Caco-2 (cell line): Measurements from ENCODE around the gene POLE4. TPM values are rescaled to one million over a fixed set of nuclear protein-coding genes. Genes with fewer than 3 reads are reported as not detected.

Experiments
- BruUV-seq: library from RNA; stranded (reverse); fragments of 400-500 nt; replicated peaks from 2 replicates; lab custom pipeline; 2021; lab: Mats Ljungman, UMichigan
- CTCF ChIA-PET: fragments of 300-600 bp; sonication (Branson Sonifier 250); formaldehyde crosslinking; loops from one replicate; lab custom pipeline; 2022; ENCODE audit warnings: antibody characterized with exemption; lab: Charles Lee
- POLR2A ChIA-PET: fragments of 300-600 bp; sonication (Branson Sonifier 250); formaldehyde crosslinking; loops from one replicate; lab custom pipeline; 2022; ENCODE audit warnings: antibody characterized with exemption; lab: Charles Lee
- DNase-seq, 2 experiments: peaks; one replicate each; pipeline versions ENCODE4 v3.0.0 to v3.0.0-alpha.2; 2020 to 2022
- H3K27me3 ChIP-seq: replicated peaks from 2 replicates; pipeline ENCODE4 v1.6.0; 2011; ENCODE audit warnings: low read length; ENCODE audit not compliant: control insufficient read depth, insufficient read depth
- H3K36me3 ChIP-seq: 2 replicates; pipeline ENCODE4 v1.5.1; 2011; ENCODE audit warnings: low read length; ENCODE audit not compliant: control insufficient read depth, insufficient read depth
- H3K4me1 ChIP-seq: fragments of 250-450 bp; sonication (Bioruptor Pico); 2 replicates; pipeline ENCODE4 v1.5.1; 2020; ENCODE audit warnings: mild to moderate bottlenecking
- H3K4me3 ChIP-seq: 2 replicates; pipeline ENCODE4 v1.5.1; 2011; ENCODE audit warnings: low read depth, mild to moderate bottlenecking, control low read depth, low read length
- H3K9me3 ChIP-seq: fragments of 250-450 bp; sonication (Bioruptor Pico); 2 replicates; pipeline ENCODE4 v1.5.1; 2020; ENCODE audit warnings: mild to moderate bottlenecking, moderate library complexity
- H3K27ac Mint-ChIP-seq: one replicate; pipeline ENCODE4 v1.8.0; 2022; ENCODE audit warnings: mixed read lengths; ENCODE audit not compliant: unreplicated experiment
- H3K27me3 Mint-ChIP-seq: one replicate; pipeline ENCODE4 v1.8.0; 2022; ENCODE audit warnings: mixed read lengths; ENCODE audit not compliant: insufficient read depth, unreplicated experiment
- H3K36me3 Mint-ChIP-seq: one replicate; pipeline ENCODE4 v1.8.0; 2022; ENCODE audit warnings: mild to moderate bottlenecking, mixed read lengths; ENCODE audit not compliant: insufficient read depth, unreplicated experiment
- H3K4me1 Mint-ChIP-seq: one replicate; pipeline ENCODE4 v1.8.0; 2022; ENCODE audit warnings: low read depth, mixed read lengths; ENCODE audit not compliant: unreplicated experiment
- H3K4me3 Mint-ChIP-seq: one replicate; pipeline ENCODE4 v1.8.0; 2022; ENCODE audit warnings: mild to moderate bottlenecking, moderate library complexity, mixed read lengths; ENCODE audit not compliant: unreplicated experiment
- H3K9me3 Mint-ChIP-seq: one replicate; pipeline ENCODE4 v1.8.0; 2022; ENCODE audit warnings: mixed read lengths; ENCODE audit not compliant: unreplicated experiment
- CTCF ChIP-seq, 2 experiments: fragments of 200-600 bp in 1 of 2; IDR thresholded peaks; 1 replicate in 1 of 2; 2 replicates in 1 of 2; pipeline versions ENCODE4 v1.5.1 to v1.8.0; 2011 to 2022; ENCODE audit warnings: antibody characterized with exemption in 1 of 2, control low read depth in 1 of 2, inconsistent platforms in 1 of 2, low read depth in 1 of 2, low read length in 1 of 2, mild to moderate bottlenecking in 1 of 2, moderate library complexity in 1 of 2; ENCODE audit not compliant: insufficient read depth in 1 of 2, severe bottlenecking in 1 of 2, unreplicated experiment in 1 of 2
- intact Hi-C: fragments of 100-400 bp; cut with micrococcal nuclease; formaldehyde crosslinking; loops from one replicate; pipeline ENCODE4 v1.10.0; 2022; ENCODE audit not compliant: unreplicated experiment
- total RNA-seq: library from RNA; stranded (reverse); gene quantifications from 2 replicates; pipeline ENCODE4 v1.2.3, GENCODE V29; 2022

Gene POLE4
- total RNA-seq, 1 experiment from 2014 or later = 117 TPM

DNA sequence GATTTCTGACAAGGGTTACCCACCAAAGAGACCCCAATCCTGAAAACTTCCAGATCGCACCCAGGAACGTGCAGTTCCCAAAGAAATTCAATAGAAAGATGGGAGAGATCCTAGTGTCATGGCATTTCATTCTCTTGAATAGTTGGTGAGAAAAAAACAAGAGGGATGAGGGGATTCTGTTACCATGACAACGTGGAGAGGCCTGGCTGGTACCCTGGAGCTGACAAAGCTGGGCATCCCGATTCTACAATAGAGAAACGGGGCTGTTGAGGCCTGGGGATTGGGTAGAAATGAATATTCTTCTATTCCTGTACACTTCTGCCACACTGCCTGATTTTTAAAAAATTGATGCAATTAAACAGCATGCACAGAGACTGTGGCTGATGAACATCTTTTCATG is 41.0 kb downstream of the POLE4 start:
- Mint-ChIP-seq H3K27me3 (no peaks in the 10 kb centered on the region), H3K4me3 (no peak overlapping the region), H3K36me3 (peaks cover 6% of the 10 kb centered on the region), H3K9me3 (no peaks in the 10 kb centered on the region), H3K27ac (no peak overlapping the region), H3K4me1 (no peaks in the 10 kb centered on the region)
- no peak for DNase-seq
- no TSS peak for BruUV-seq
- H3K27me3 ChIP-seq = no peaks in the 10 kb centered on the region
- no peaks in the 10 kb centered on the region for H3K9me3 ChIP-seq
- H3K36me3 ChIP-seq = peaks cover 1% of the 10 kb centered on the region; the same call in 1 of the 2 replicates
- ChIA-PET CTCF (interaction anchor here (0.7 kb wide), 1 partner anchor 123 kb away, joined by 3 read pairs; no protein-coding TSS in a partner anchor), POLR2A (no interaction called here)
- intact Hi-C loops = no loop called here
- TF ChIP-seq CTCF (IDR thresholded peaks at IDR 0.05; ENCODE audit: insufficient read depth in 1 of 2, low read depth in 1 of 2, low read length in 1 of 2, severe bottlenecking in 1 of 2, unreplicated experiment in 1 of 2) = no peak
- H3K4me1 ChIP-seq = peaks cover 22% of the 10 kb centered on the region
- no peak overlapping the region for H3K4me3 ChIP-seq

- BruUV-seq = no TSS peak
- Histone ChIP-seq H3K27me3 (no peaks in the 10 kb centered on the region), H3K4me1 (peaks cover 22% of the 10 kb centered on the region), H3K4me3 (no peak overlapping the region), H3K36me3 (peaks cover 3% of the 10 kb centered on the region), H3K9me3 (no peaks in the 10 kb centered on the region)
- H3K9me3 Mint-ChIP-seq = no peaks in the 10 kb centered on the region
- H3K4me3 Mint-ChIP-seq = no peak overlapping the region
- peak; percentile 70 to 74 for DNase-seq
- ChIA-PET CTCF (interaction anchor here (1.2 kb wide), 1 partner anchor 311 kb away, joined by 4 read pairs; no protein-coding TSS in a partner anchor), POLR2A (interaction anchor here (0.6 kb wide), 1 partner anchor 179 kb away, joined by 3 read pairs; no protein-coding TSS in a partner anchor)
- H3K27ac Mint-ChIP-seq = no peak overlapping the region
- no peaks in the 10 kb centered on the region for H3K27me3 Mint-ChIP-seq
- H3K36me3 Mint-ChIP-seq = peaks cover 6% of the 10 kb centered on the region
- no peaks in the 10 kb centered on the region for H3K4me1 Mint-ChIP-seq
- intact Hi-C loops = loop anchor here (2.0 kb wide), 1 partner anchor 19 kb away; no protein-coding TSS in a partner anchor
- TF ChIP-seq CTCF (IDR thresholded peaks at IDR 0.05; ENCODE audit: insufficient read depth in 1 of 2, low read depth in 1 of 2, low read length in 1 of 2, severe bottlenecking in 1 of 2, unreplicated experiment in 1 of 2) = no peak
Measured at GRCh38 chr2:75002007-75002406, 43.6 kb downstream of the POLE4 start.

DNA sequence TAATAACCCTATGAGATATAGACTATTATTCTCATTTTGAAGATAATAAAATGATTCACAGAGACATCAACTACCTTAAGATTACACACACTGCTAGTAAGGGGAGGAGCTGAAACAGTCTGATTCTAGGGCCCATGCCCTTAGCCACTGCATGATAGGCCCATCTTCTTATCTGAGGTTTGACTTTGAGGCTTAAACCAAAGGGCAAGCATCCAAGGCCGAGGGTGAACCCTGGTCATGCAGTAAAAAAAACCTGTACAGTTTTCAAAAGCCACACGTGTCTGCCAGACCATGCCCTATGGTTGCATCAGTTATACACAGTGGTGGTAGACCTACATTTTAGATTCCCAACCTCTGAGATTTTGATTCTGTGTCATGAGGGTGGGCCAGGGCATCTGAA is 44.8 kb downstream of the POLE4 start:
- ChIA-PET POLR2A (no interaction called here), CTCF (interaction anchor here (1.2 kb wide), 1 partner anchor 312 kb away, joined by 4 read pairs; no protein-coding TSS in a partner anchor)
- TF ChIP-seq CTCF (IDR thresholded peaks at IDR 0.05; ENCODE audit: insufficient read depth in 1 of 2, low read depth in 1 of 2, low read length in 1 of 2, severe bottlenecking in 1 of 2, unreplicated experiment in 1 of 2) = no peak
- Histone ChIP-seq H3K27me3 (no peaks in the 10 kb centered on the region), H3K9me3 (no peaks in the 10 kb centered on the region), H3K4me1 (peaks cover 22% of the 10 kb centered on the region), H3K4me3 (no peak overlapping the region), H3K36me3 (peaks cover 3% of the 10 kb centered on the region)
- Mint-ChIP-seq H3K9me3 (no peaks in the 10 kb centered on the region), H3K27ac (no peak overlapping the region), H3K36me3 (peaks cover 5% of the 10 kb centered on the region), H3K4me3 (no peak overlapping the region), H3K27me3 (no peaks in the 10 kb centered on the region), H3K4me1 (no peaks in the 10 kb centered on the region)
- intact Hi-C loops = loop anchor here (2.0 kb wide), 1 partner anchor 18 kb away; no protein-coding TSS in a partner anchor
- DNase-seq = peak in 1 of 2 experiments; percentile 15
- BruUV-seq = no TSS peak
